Measurements from ENCODE around the gene TYRO3. TPM values are rescaled to one million over a fixed set of nuclear protein-coding genes. Genes with fewer than 3 reads are reported as not detected.

TYRO3 gene
- total and polyA plus RNA-seq, 2 of the 13 experiments (the other 11 are each of a cell fraction or from before 2014, with no cell fraction given): 24.0 to 43.6 TPM

DNA sequence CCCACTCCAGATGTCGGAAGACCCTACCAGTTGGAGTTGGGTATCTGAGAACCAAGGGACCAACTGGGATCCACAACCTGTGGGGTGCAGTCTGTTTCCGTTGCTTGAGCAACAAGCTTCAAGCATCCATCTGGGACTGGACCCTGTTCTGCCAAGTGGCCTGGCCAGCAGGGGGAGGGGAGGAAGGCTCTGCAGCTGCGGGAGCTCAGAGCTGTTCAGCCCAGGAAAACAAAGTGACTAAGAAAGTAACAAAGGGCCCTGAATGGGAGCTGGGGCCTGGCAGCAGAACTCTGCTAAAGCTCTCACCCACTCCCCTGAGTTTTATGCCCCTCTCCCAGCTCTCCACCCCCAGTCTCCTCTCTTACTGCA is 2.7 kb downstream of the TYRO3 start (continued):
- TF ChIP-seq ZBTB3 (CRISPR knock-in tag; IDR thresholded peaks at IDR 0.05; ENCODE audit: borderline replicate concordance, low read depth): no peak
- TF ChIP-seq ZMYM3 (CRISPR knock-in tag; IDR thresholded peaks at IDR 0.05): no peak
- TF ChIP-seq, protein P1, sequence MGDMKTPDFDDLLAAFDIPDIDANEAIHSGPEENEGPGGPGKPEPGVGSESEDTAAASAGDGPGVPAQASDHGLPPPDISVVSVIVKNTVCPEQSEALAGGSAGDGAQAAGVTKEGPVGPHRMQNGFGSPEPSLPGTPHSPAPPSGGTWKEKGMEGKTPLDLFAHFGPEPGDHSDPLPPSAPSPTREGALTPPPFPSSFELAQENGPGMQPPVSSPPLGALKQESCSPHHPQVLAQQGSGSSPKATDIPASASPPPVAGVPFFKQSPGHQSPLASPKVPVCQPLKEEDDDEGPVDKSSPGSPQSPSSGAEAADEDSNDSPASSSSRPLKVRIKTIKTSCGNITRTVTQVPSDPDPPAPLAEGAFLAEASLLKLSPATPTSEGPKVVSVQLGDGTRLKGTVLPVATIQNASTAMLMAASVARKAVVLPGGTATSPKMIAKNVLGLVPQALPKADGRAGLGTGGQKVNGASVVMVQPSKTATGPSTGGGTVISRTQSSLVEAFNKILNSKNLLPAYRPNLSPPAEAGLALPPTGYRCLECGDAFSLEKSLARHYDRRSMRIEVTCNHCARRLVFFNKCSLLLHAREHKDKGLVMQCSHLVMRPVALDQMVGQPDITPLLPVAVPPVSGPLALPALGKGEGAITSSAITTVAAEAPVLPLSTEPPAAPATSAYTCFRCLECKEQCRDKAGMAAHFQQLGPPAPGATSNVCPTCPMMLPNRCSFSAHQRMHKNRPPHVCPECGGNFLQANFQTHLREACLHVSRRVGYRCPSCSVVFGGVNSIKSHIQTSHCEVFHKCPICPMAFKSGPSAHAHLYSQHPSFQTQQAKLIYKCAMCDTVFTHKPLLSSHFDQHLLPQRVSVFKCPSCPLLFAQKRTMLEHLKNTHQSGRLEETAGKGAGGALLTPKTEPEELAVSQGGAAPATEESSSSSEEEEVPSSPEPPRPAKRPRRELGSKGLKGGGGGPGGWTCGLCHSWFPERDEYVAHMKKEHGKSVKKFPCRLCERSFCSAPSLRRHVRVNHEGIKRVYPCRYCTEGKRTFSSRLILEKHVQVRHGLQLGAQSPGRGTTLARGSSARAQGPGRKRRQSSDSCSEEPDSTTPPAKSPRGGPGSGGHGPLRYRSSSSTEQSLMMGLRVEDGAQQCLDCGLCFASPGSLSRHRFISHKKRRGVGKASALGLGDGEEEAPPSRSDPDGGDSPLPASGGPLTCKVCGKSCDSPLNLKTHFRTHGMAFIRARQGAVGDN (CRISPR knock-in tag; IDR thresholded peaks at IDR 0.05): peak; percentile 60
- TF ChIP-seq, protein P2, sequence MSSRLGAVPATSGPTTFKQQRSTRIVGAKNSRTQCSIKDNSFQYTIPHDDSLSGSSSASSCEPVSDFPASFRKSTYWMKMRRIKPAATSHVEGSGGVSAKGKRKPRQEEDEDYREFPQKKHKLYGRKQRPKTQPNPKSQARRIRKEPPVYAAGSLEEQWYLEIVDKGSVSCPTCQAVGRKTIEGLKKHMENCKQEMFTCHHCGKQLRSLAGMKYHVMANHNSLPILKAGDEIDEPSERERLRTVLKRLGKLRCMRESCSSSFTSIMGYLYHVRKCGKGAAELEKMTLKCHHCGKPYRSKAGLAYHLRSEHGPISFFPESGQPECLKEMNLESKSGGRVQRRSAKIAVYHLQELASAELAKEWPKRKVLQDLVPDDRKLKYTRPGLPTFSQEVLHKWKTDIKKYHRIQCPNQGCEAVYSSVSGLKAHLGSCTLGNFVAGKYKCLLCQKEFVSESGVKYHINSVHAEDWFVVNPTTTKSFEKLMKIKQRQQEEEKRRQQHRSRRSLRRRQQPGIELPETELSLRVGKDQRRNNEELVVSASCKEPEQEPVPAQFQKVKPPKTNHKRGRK (CRISPR knock-in tag; IDR thresholded peaks at IDR 0.05): no peak
- no peak for TF ChIP-seq ONECUT2 (CRISPR knock-in tag; IDR thresholded peaks at IDR 0.05)
- TF ChIP-seq ZNF615 (CRISPR knock-in tag; IDR thresholded peaks at IDR 0.05; ENCODE audit: borderline replicate concordance): no peak
- no peak for TF ChIP-seq ZBTB20 (CRISPR knock-in tag; IDR thresholded peaks at IDR 0.05; ENCODE audit: borderline replicate concordance, low read depth)
- no peak for TF ChIP-seq ZNF20 (CRISPR knock-in tag; IDR thresholded peaks at IDR 0.05)
- no peak for TF ChIP-seq SNRNP70 (IDR thresholded peaks at IDR 0.05; ENCODE audit: low read depth, low read length)
- TF ChIP-seq, protein P3, sequence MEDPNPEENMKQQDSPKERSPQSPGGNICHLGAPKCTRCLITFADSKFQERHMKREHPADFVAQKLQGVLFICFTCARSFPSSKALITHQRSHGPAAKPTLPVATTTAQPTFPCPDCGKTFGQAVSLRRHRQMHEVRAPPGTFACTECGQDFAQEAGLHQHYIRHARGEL (CRISPR knock-in tag; IDR thresholded peaks at IDR 0.05): no peak
- no peak for TF ChIP-seq NONO (IDR thresholded peaks at IDR 0.05)
- no peak for TF ChIP-seq NONO (CRISPR knock-in tag; conservative IDR thresholded peaks at IDR 0.05)
- TF ChIP-seq HOXA3 (CRISPR knock-in tag; IDR thresholded peaks at IDR 0.05): no peak
- TF ChIP-seq ERF (CRISPR knock-in tag; IDR thresholded peaks at IDR 0.05): peak; percentile 25; the same call in 1 of the 2 replicates
- TF ChIP-seq, protein P4, sequence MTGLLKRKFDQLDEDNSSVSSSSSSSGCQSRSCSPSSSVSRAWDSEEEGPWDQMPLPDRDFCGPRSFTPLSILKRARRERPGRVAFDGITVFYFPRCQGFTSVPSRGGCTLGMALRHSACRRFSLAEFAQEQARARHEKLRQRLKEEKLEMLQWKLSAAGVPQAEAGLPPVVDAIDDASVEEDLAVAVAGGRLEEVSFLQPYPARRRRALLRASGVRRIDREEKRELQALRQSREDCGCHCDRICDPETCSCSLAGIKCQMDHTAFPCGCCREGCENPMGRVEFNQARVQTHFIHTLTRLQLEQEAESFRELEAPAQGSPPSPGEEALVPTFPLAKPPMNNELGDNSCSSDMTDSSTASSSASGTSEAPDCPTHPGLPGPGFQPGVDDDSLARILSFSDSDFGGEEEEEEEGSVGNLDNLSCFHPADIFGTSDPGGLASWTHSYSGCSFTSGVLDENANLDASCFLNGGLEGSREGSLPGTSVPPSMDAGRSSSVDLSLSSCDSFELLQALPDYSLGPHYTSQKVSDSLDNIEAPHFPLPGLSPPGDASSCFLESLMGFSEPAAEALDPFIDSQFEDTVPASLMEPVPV (CRISPR knock-in tag; IDR thresholded peaks at IDR 0.05): no peak
- TF ChIP-seq ZNF777 (CRISPR knock-in tag; IDR thresholded peaks at IDR 0.05): no peak
- no peak for TF ChIP-seq ZNF30 (CRISPR knock-in tag; IDR thresholded peaks at IDR 0.05)
- no peak for TF ChIP-seq BCL6 (CRISPR knock-in tag; IDR thresholded peaks at IDR 0.05)
- TF ChIP-seq SYNCRIP (IDR thresholded peaks at IDR 0.05; ENCODE audit: insufficient read depth, low read depth, low read length): no peak
- TF ChIP-seq HNRNPK (IDR thresholded peaks at IDR 0.05; ENCODE audit: low read depth, low read length, poor library complexity, severe bottlenecking): no peak
- TF ChIP-seq ZNF264 (CRISPR knock-in tag; IDR thresholded peaks at IDR 0.05): no peak
- TF ChIP-seq ZNF224 (CRISPR knock-in tag; IDR thresholded peaks at IDR 0.05): no peak
- no peak for TF ChIP-seq CHD4 (IDR thresholded peaks at IDR 0.05; ENCODE audit: borderline replicate concordance, low read length)

Measured in HepG2 (cell line).